GM19324 (cell line): ENCODE results near the gene CTNNA2.

Experiments
- ATAC-seq: cut with Tn5 transposase; IDR thresholded peaks from one replicate; pipeline ENCODE4 v1.9.1; 2021; ENCODE audit warnings: mild to moderate bottlenecking, moderate library complexity; ENCODE audit not compliant: unreplicated experiment, low FRiP score

The CTNNA2 gene

GRCh38 chr2:80300346-80300745, 787.5 kb downstream of the CTNNA2 start:
- ATAC-seq: no peak

- no peak for ATAC-seq
Observed at GRCh38 chr2:80300954-80301353, 788.1 kb downstream of the CTNNA2 start.

- ATAC-seq: no peak
Observed at GRCh38 chr2:80302001-80302313, 789.1 kb downstream of the CTNNA2 start.

- no peak for ATAC-seq
Observed at GRCh38 chr2:80302314-80303005, 789.6 kb downstream of the CTNNA2 start.

GRCh38 chr2:80303006-80303908, 790.4 kb downstream of the CTNNA2 start:
- no peak for ATAC-seq

GRCh38 chr2:80303909-80304837, 791.3 kb downstream of the CTNNA2 start, which contains the start of gene LRRTM1:
Gene LRRTM1, minus strand, starts transcription at chr2:80304752. Its CDS starts 933 bp downstream, at chr2:80303819.
- no peak for ATAC-seq

- no peak for ATAC-seq
Observed at GRCh38 chr2:80311304-80311703, 798.5 kb downstream of the CTNNA2 start.

GRCh38 chr2:80312282-80312839, 799.5 kb downstream of the CTNNA2 start:
- ATAC-seq: no peak

GRCh38 chr2:80322311-80322920, 809.6 kb downstream of the CTNNA2 start:
- ATAC-seq: no peak

- ATAC-seq: no peak
Observed at GRCh38 chr2:80322958-80323357, 810.1 kb downstream of the CTNNA2 start.

- no peak for ATAC-seq
Observed at GRCh38 chr2:80323610-80324009, 810.8 kb downstream of the CTNNA2 start.

- ATAC-seq: no peak
Observed at GRCh38 chr2:80324525-80324924, 811.7 kb downstream of the CTNNA2 start.

GRCh38 chr2:80326214-80326613, 813.4 kb downstream of the CTNNA2 start:
- ATAC-seq: no peak

- ATAC-seq: no peak
Observed at GRCh38 chr2:80326861-80327260, 814.0 kb downstream of the CTNNA2 start.

GRCh38 chr2:80328159-80328571, 815.3 kb downstream of the CTNNA2 start:
- no peak for ATAC-seq

GRCh38 chr2:80329491-80329890, 816.6 kb downstream of the CTNNA2 start:
- ATAC-seq: no peak

- no peak for ATAC-seq
Observed at GRCh38 chr2:80330527-80331450, 817.9 kb downstream of the CTNNA2 start.

GRCh38 chr2:80333886-80334285, 821.0 kb downstream of the CTNNA2 start:
- no peak for ATAC-seq

GRCh38 chr2:80335411-80335810, 822.6 kb downstream of the CTNNA2 start:
- no peak for ATAC-seq
